Measurements from ENCODE around the gene ZBTB20. TPM values are rescaled to one million over a fixed set of nuclear protein-coding genes. Genes with fewer than 3 reads are reported as not detected.

The ZBTB20 gene
- total and polyA plus RNA-seq, 4 donors: 0.74 to 77.1 (median 27.9) TPM

DNA sequence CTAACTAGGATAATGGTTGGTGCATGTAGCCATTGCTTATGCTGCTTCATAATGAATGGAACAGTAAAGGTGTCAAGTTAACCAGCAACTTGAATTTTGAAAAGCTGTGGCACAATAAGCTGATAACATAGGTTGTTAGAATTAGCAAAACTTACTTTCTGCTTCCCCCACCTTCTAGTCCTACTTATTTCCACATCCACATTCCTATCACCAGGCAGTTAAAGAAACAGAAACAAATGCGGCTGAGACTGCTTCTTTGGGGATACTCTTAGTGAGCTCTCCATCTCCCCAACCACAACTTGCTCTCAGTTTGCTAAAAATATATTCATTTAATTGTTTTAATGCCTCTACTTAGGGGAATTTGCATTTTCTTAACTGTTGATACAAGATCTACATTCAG, 638.1 kb downstream of the ZBTB20 start:
- Histone ChIP-seq H3K4me3 (no peak overlapping the region), H3K27ac (ENCODE audit: low read depth in 1 of 2, low read length in 1 of 2) (peak overlapping the region in 1 of 2 donors; percentile 21), H3K36me3 (ENCODE audit: control insufficient read depth in 4 of 4, insufficient read depth in 4 of 4, low read length in 4 of 4) (no peaks in the 10 kb centered on the region), H3K27me3 (ENCODE audit: control insufficient read depth in 3 of 3, insufficient read depth in 3 of 3, low read length in 2 of 3) (no peaks in the 10 kb centered on the region), H3K4me1 (ENCODE audit: control insufficient read depth in 5 of 5, insufficient read depth in 5 of 5, low read length in 5 of 5) (peaks cover 0 to 19% (median 0%) of the 10 kb centered on the region in 5 donors), H3K9me3 (ENCODE audit: control insufficient read depth in 4 of 4, insufficient read depth in 3 of 4, low read length in 3 of 4) (no peaks in the 10 kb centered on the region), H3K9ac (ENCODE audit: insufficient read depth in 1 of 2, low read length in 2 of 2) (no peak overlapping the region)
- WGBS, 2 donors: 81% methylated on average over 1 of the region's 1 CpG
- ATAC-seq (ENCODE audit: insufficient read depth, low FRiP score) (peak; percentile 36), DNase-seq (no peak)
- TF ChIP-seq, protein P1, sequence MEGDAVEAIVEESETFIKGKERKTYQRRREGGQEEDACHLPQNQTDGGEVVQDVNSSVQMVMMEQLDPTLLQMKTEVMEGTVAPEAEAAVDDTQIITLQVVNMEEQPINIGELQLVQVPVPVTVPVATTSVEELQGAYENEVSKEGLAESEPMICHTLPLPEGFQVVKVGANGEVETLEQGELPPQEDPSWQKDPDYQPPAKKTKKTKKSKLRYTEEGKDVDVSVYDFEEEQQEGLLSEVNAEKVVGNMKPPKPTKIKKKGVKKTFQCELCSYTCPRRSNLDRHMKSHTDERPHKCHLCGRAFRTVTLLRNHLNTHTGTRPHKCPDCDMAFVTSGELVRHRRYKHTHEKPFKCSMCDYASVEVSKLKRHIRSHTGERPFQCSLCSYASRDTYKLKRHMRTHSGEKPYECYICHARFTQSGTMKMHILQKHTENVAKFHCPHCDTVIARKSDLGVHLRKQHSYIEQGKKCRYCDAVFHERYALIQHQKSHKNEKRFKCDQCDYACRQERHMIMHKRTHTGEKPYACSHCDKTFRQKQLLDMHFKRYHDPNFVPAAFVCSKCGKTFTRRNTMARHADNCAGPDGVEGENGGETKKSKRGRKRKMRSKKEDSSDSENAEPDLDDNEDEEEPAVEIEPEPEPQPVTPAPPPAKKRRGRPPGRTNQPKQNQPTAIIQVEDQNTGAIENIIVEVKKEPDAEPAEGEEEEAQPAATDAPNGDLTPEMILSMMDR (IDR thresholded peaks at IDR 0.05; ENCODE audit: control extremely low read depth, extremely low read depth): no peak

GRCh38 chr3:114508208-114508607, 638.9 kb downstream of the ZBTB20 start:
- ATAC-seq (ENCODE audit: insufficient read depth, low FRiP score): no peak
- WGBS, 2 donors: 83 to 91% methylated on average over 1 of the region's 1 CpG
- H3K27ac ChIP-seq (ENCODE audit: low read depth in 1 of 2, low read length in 1 of 2): peak overlapping the region in 1 of 2 donors; percentile 50

DNA sequence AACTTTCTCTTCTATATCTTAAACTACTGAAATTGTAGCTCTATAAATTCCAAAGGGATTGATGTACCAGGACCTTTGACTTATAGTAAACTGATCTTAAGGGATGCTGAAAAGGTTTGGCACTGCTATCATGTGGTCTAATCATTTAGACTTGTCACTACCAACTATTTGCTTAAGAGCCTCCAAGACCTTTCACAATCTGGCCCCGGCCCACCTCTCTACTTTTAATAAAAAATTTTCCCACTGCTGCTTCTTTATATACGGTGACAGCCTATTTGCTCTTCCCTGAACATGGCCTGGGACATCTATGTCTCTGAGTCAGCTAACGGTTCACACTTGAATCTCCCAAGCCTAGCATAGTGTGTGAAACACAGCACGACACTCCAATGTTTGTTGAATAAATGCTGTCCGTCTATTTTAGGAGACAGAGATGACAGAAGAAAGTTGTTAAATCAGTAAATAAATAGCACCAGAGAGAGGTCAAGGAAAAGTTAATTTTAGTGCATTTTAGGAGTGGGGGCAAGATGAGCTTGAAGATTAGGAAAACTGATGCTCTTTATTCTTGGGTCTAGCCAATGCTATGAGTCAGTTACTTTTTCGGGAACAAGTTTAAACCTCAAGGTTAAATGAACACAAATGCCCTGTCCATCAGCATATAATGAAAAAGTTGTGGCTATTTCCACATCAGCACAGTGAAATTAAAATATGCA, 640.3 kb downstream of the ZBTB20 start:
- TF ChIP-seq, protein P1 (IDR thresholded peaks at IDR 0.05; ENCODE audit: control extremely low read depth, extremely low read depth): no peak
- peaks cover 0 to 19% (median 0%) of the 10 kb centered on the region in 5 donors for H3K4me1 ChIP-seq (ENCODE audit: control insufficient read depth in 5 of 5, insufficient read depth in 5 of 5, low read length in 5 of 5)
- DNase-seq: no peak
- H3K27me3 ChIP-seq (ENCODE audit: control insufficient read depth in 3 of 3, insufficient read depth in 3 of 3, low read length in 2 of 3): no peaks in the 10 kb centered on the region
- no peaks in the 10 kb centered on the region for H3K36me3 ChIP-seq (ENCODE audit: control insufficient read depth in 4 of 4, insufficient read depth in 4 of 4, low read length in 4 of 4)
- peak overlapping the region in 1 of 2 donors; percentile 78 for H3K27ac ChIP-seq (ENCODE audit: low read depth in 1 of 2, low read length in 1 of 2)
- H3K4me3 ChIP-seq: no peak overlapping the region
- no peak for ATAC-seq (ENCODE audit: insufficient read depth, low FRiP score)
- no peaks in the 10 kb centered on the region for H3K9me3 ChIP-seq (ENCODE audit: control insufficient read depth in 4 of 4, insufficient read depth in 3 of 4, low read length in 3 of 4)
- no peak overlapping the region for H3K9ac ChIP-seq (ENCODE audit: insufficient read depth in 1 of 2, low read length in 2 of 2)
- WGBS, 2 donors: 85 to 89% methylated on average over 6 of the region's 6 CpGs

More at GRCh38 chr3:114508208-114508607, 638.9 kb downstream of the ZBTB20 start:
- Histone ChIP-seq H3K9ac (ENCODE audit: insufficient read depth in 1 of 2, low read length in 2 of 2) (no peak overlapping the region), H3K4me3 (no peak overlapping the region), H3K27me3 (ENCODE audit: control insufficient read depth in 3 of 3, insufficient read depth in 3 of 3, low read length in 2 of 3) (no peaks in the 10 kb centered on the region), H3K9me3 (ENCODE audit: control insufficient read depth in 4 of 4, insufficient read depth in 3 of 4, low read length in 3 of 4) (no peaks in the 10 kb centered on the region), H3K4me1 (ENCODE audit: control insufficient read depth in 5 of 5, insufficient read depth in 5 of 5, low read length in 5 of 5) (peaks cover 0 to 19% (median 0%) of the 10 kb centered on the region in 5 donors), H3K36me3 (ENCODE audit: control insufficient read depth in 4 of 4, insufficient read depth in 4 of 4, low read length in 4 of 4) (no peaks in the 10 kb centered on the region)
- TF ChIP-seq, protein P1 (IDR thresholded peaks at IDR 0.05; ENCODE audit: control extremely low read depth, extremely low read depth): no peak
- DNase-seq: no peak
